HG02884 (cell line): ENCODE measurements around the gene PLCB2.

Experiments
- ATAC-seq: cut with Tn5 transposase; IDR thresholded peaks from one replicate; pipeline ENCODE4 v1.9.1; 2021; ENCODE audit warnings: mild to moderate bottlenecking, moderate library complexity; ENCODE audit not compliant: unreplicated experiment

Gene PLCB2

DNA sequence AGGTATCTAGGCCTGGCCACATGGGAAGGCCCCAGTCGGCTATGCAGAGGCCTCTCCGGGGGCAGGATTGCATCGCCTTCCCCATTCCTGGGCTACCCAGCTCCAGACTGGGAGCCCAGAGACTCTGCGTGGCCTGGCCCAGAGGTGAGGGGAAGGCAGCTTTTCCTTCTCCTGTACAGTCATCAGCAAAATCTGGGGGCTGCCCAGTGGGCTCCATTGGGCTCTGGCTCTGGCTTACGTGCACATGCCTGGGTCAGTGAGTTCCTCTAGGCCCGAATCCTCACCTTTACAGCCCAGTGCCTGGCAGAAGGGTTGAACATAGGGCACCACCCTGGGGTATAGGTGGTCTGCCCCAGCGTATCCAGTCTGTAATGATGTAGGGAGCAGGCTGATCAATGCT is 20.9 kb downstream of the PLCB2 start:
- no peak for ATAC-seq

DNA sequence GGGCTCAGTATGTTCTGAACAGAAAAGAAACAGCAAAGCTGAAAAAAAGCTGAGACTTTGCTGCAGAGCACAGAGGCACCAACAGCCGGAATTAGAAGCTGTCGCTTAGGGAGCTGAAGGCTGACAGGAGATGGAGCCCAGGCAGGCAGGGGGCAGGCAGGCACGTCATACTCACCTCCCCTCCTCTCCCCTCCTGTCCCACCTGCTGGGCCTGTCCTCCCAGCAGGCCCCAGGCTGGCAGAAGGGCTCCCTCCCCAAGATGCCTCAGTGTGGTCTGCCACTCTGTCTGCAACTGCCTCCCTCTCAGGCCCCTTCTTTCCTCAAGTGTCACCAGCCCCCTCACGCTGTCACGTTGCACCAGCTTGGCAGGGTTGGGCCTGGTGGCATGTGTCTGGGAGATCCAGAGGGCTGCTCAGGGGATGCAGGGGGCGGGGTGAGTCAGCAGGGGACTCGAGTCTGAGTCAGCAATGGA is 21.6 kb downstream of the PLCB2 start:
- ATAC-seq, result no peak

DNA sequence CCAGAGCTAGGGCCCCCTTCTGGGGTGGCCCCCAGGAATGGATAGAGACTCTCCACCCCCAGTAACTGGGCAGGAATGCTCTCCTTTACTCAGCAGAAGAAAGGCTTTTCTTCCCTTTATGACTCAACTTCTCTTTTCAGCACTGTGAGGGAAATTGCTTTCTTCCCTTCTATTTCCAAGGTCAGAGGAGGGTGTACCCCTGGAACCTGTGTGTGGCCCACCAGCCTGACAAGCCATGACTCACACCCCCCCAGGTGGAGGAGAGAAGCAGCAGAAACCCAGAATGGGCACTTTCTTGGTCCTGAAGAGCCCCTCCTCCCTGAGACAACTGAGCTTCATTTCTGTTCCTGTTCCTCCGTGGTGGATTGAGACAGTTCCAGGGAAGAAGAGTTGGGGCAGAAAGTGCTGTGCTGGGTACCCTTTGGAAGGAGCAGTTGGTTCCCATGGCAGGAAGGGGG is 22.2 kb downstream of the PLCB2 start:
- no peak for ATAC-seq

- ATAC-seq, result no peak
Measured at GRCh38 chr15:40285151-40285550, 22.6 kb downstream of the PLCB2 start.

GRCh38 chr15:40283615-40284300 is 24.0 kb downstream of the PLCB2 start:
- ATAC-seq, result no peak

GRCh38 chr15:40282869-40283614 is 24.7 kb downstream of the PLCB2 start, which contains the start of gene ANKRD63:
TSS of gene ANKRD63 (minus strand) at chr15:40283064. CDS start at chr15:40282586, 478 bp downstream.
- no peak for ATAC-seq

- no peak for ATAC-seq
Measured at GRCh38 chr15:40282147-40282868, 25.4 kb downstream of the PLCB2 start.

DNA sequence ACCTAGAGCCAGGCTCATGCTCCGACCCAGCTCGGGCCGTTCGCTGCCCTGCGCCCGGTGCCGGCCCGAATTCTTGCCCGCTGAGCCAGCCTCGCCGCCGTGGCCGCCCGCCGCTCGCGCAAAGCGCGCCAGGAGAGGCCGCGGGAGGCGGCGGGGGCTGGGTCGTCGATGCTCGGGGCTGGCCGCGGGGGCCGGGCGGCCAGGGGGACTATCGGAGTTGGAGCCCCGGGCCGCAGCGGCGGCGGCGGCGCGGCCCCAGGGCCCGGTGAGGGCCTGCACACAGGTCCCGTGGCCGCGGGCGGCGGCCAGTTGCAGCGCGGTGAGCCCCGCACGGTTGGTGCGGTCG is 26.0 kb downstream of the PLCB2 start:
- ATAC-seq, result no peak

DNA sequence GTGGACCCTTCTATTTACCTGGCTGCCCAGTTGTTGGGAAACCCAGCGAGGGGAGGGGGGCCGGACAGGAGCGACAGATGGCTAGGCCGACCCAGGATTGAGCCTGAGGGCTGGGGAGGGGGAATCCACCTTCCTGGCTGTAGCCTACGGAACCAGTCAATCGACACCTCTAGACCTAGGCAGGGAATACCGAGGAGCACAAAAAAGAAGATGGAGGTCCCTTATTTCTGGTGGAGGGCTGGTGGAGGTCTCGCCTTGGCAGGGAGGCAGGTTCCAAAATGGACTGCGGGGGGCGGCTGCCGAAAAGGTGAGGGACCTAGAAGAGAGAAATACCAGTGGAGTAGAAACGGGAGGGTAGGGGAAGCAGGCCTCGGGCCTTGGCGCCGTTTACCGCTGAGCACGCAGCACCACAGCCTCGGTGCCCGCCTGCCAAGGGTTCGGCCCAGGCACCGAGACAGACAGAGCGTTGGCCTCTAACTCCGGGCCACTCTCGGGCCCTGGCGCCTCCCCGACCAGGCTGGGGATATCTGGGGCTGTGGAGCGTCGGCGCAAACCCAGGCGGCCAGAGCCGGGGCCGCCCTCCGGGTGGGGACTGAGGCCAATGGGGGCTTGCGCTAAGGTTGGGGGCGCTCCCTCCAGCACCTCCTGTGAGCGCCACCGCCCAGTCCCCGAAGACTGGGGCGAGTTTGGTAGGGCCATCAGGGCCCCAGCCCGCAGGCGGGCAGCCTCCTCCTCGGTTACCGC is 26.5 kb downstream of the PLCB2 start:
- ATAC-seq, result no peak

DNA sequence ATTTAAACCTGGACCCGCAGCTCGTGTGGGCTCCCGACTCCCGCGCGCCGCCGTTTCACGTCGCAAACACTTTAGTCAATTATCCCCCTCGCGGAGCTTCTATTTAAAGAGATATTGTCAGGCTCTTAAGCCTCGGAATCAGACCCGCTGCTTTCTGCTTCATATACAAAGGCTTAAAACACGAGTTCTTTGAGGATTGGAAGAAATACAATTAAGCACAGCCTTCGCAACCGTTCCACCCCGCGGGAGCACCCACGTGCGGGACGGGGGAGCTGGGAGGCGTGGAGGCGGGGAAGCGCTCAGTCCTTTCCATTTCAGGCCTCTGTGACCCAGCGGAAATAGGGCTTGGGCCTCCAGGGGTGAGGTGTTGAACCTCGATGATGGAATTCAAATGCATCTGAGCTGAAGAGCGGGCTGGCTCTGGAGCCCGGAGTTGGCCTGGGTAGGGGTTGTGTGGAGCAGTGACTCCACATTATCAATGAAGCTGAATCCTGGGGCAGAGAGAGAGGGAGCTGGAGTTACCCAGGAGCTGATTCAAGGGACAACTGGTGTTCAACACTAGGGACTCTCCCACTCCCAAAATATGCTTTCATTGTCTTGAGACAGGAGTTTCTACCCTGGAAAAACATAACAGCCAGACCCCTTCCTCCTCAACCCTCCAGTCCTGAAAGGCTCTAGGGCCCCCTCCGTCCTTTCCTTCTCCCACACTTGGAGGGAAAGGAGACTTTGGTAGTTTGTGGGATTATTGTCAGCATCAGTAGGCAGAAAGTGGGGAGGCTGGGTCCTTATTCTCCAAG is 27.3 kb downstream of the PLCB2 start:
- ATAC-seq, result no peak

DNA sequence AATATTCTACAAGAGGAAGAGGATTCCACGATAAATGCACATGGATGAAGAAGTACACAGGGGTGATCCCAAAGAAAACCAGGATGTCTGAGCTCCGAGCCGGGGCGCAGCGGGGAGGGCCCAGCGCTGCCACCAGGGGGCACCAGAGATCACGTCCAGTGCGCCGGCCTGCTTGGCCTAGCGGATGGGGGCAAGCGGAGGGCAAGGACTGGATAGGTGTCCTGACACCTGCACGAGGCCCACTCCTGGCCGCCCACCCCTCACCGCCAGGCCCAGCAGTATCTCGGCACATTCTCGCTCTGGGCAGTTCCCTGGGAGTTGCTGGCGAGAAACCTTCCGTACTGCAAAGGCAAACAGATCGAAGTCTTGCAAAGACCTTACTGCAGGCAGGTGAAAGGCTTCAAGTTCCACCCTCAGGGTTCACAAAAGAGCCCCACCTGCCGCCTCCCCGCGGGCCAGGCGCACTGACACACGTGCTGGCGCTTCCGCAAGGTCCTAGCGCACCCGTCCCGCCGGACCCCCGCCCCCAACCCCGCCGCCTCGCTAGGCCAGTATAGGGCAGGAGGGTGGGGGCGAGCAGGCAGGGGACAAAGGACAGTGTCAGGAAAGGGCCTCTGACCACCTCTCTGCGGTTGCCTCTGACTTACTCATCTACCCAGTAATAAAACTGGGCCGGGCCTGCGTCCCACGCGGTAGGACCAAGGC is 28.1 kb downstream of the PLCB2 start:
- ATAC-seq, result no peak

DNA sequence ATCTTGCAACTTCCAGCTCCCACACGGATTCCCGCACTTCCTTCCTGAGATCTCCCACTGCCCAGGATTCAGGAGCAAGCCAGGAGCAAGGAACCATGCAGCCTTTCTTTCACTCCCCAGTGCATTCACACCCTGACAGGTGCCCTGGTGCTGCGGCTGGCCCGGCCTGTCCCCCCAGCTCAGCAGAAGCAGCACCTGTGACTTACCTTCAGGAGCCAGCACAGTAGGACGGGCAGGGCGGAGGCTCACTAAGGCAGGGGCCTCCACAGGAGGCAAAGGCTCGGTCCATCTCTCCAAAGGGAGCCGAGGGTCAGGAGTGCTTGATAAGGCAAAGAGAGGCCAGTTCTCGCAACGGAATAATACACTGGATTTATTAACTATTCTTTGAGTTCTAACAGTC is 29.7 kb downstream of the PLCB2 start:
- no peak for ATAC-seq

DNA sequence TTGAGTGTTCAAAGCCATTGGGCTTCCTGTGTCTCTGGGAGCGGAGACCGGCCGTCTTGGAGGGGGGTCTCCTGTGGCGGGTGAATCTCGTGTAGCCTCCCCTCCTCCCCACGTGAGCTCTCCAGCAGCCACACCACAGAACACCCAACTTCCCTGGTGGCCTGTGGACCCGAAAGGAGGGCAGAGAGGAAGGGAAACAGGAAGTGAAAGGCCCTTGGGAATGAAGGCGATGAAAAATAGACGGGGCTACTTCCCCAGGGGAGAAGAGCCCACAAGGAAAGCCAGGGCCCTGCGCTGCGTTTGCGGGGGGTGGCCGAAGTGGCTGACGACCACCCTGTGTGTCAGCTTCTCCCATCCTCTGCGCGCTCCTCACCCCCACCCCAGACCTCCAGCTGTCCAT is 30.3 kb downstream of the PLCB2 start:
- ATAC-seq, result no peak

DNA sequence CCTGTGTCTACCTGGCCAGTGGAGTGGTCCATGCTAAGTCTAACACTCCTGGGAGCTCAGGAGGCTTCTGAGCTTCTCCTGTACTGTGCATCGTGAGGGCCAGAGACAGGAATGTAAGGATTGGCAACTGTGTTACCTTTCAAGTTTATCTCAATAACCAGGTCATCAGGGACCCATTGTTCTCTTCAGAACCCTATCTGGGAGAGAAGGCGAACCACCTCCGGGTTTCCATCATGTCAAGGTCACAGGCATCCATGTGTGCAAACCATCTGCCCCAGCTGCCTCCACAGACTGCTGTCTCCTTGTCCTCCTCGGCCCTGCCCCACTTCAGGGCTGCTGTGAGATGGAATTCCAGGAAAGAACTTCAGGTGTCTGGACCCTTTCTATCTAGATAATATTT is 30.8 kb downstream of the PLCB2 start:
- no peak for ATAC-seq

DNA sequence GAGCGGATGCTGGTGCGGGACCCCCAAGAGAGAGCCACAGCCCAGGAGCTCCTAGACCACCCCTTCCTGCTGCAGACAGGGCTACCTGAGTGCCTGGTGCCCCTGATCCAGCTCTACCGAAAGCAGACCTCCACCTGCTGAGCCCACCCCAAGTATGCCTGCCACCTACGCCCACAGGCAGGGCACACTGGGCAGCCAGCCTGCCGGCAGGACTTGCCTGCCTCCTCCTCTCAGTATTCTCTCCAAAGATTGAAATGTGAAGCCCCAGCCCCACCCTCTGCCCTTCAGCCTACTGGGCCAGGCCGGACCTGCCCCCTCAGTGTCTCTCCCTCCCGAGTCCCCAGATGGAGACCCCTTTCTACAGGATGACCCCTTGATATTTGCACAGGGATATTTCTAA is 31.8 kb downstream of the PLCB2 start:
- ATAC-seq, result no peak

GRCh38 chr15:40275523-40275922 is 32.2 kb downstream of the PLCB2 start:
- ATAC-seq, result no peak

- ATAC-seq, result no peak
Measured at GRCh38 chr15:40274350-40275274, 33.1 kb downstream of the PLCB2 start.

DNA sequence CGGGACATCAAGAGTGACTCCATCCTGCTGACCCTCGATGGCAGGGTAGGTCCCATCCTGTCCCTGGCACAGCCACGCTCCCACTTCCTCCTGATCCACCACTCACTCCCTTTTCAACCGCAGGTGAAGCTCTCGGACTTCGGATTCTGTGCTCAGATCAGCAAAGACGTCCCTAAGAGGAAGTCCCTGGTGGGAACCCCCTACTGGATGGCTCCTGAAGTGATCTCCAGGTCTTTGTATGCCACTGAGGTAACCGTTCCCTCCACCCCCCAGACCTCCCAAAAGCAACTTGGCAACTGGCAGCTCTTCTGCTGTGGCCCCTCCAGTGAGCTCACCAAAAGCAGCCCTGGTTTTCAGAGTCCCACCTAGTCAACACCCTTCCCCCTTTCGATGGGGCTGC is 34.3 kb downstream of the PLCB2 start:
- ATAC-seq, result no peak
